ENCODE data around the gene MMAB.
A peak's percentile ranks its signal among the peaks of the same experiment; 100 is the strongest.

Gene MMAB

DNA sequence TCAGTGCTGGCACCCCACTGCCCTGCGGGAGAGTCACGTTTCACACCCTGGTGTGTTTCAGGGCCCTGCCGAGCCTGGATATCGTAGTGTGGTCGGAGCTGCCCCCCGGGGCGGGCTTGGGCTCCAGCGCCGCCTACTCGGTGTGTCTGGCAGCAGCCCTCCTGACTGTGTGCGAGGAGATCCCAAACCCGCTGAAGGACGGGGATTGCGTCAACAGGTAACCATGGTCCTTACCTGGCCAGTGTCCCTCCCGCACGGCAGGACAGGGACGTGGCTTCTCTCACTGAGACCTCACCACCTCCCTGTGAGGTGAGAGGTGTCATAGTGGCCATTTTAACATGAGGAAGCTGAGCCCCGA lies 8.0 kb upstream of the MMAB start:
- no peak overlapping the region for H2BK12ac ChIP-seq (ENCODE audit: low read length)
- H3K4me1 ChIP-seq (ENCODE audit: control insufficient read depth in 2 of 2, insufficient read depth in 1 of 2, low read depth in 1 of 2, low read length in 2 of 2): peaks cover 0 to 2% of the 10 kb centered on the region in 2 donors
- H3K9ac ChIP-seq (ENCODE audit: low read depth, low read length, poor library complexity): peak overlapping the region; percentile 72
- no peak overlapping the region for H3K4me3 ChIP-seq (ENCODE audit: low read length in 2 of 2)
- peak overlapping the region; percentile 28 for H3K14ac ChIP-seq (ENCODE audit: low read length)
- H3K27me3 ChIP-seq (ENCODE audit: control insufficient read depth in 3 of 3, insufficient read depth in 3 of 3, low read depth in 1 of 3, low read length in 3 of 3): no peaks in the 10 kb centered on the region
- no CpG with 5 or more reads among the region's 18 CpGs for WGBS, 2 donors (ENCODE audit: extremely low coverage in 2 of 2, insufficient read length in 2 of 2, insufficient replicate concordance in 1 of 2)
- H3K27ac ChIP-seq (replicated peaks; ENCODE audit: low read length): no peak overlapping the region
- no peak overlapping the region for H2AFZ ChIP-seq (ENCODE audit: low read length)
- no peaks in the 10 kb centered on the region for H3K9me3 ChIP-seq (replicated peaks in 1 of 2; ENCODE audit: control insufficient read depth in 2 of 2, insufficient read depth in 1 of 2, low read depth in 1 of 2, low read length in 2 of 2)
- no peak overlapping the region for H3K23ac ChIP-seq (ENCODE audit: low read depth, low read length, poor library complexity)
- no peak overlapping the region for H3K18ac ChIP-seq (ENCODE audit: low read length)
- H3K4ac ChIP-seq (ENCODE audit: low read length): no peak overlapping the region
- H4K91ac ChIP-seq (ENCODE audit: low read depth, low read length, poor library complexity): no peak overlapping the region
- DNase-seq (ENCODE audit: low spot score): no peak
- H4K8ac ChIP-seq (ENCODE audit: low read depth, low read length): no peak overlapping the region
- H3K79me1 ChIP-seq (ENCODE audit: low read depth, low read length): peaks cover 2% of the 10 kb centered on the region
- H2BK120ac ChIP-seq (ENCODE audit: low read depth, low read length): no peak overlapping the region
- H2BK15ac ChIP-seq (ENCODE audit: low read length): no peak overlapping the region
- H3K36me3 ChIP-seq (replicated peaks in 1 of 2; ENCODE audit: control insufficient read depth in 2 of 2, insufficient read depth in 2 of 2, low read length in 2 of 2): peaks cover 55 to 92% of the 10 kb centered on the region in 2 donors
- H3K4me2 ChIP-seq (ENCODE audit: insufficient read depth, low read length, poor library complexity, severe bottlenecking): no peak overlapping the region
- H2AK5ac ChIP-seq (ENCODE audit: low read depth, low read length): no peak overlapping the region
- no peak overlapping the region for H2BK5ac ChIP-seq (ENCODE audit: low read length)

DNA sequence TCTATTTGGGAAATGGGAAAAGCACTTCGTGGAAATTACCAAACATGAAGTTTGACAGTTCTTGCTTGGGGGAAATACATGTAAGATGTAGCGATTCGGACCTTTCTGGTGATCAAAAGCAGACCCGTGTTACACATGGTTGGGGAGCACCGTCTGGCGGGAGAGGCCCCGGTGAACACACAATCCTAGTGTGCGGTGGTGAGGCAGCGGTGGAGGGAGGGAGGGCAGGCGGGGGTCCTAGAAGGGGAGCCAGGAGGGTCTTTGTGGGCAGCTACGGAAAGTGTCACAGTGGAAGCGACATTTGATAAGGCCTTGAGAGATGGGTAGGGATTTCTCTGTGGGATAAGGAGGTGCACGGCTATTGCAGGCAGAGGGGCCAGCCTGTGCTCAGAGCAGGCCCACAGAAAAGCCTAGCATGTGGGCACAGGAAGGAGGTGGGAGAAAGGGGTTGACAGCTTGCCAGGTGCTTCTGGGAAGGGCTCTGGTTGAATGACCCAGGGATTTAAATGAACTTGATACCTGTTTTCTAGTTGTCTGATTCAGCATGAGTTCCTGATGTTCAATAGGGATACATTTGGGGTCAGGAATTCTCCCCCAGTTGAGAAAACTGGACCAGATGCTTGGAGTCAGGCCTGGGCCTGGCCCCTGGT lies 7.5 kb upstream of the MMAB start:
- Histone ChIP-seq H3K14ac (ENCODE audit: low read length) (no peak overlapping the region), H3K27me3 (ENCODE audit: control insufficient read depth in 3 of 3, insufficient read depth in 3 of 3, low read depth in 1 of 3, low read length in 3 of 3) (no peaks in the 10 kb centered on the region), H3K4me2 (ENCODE audit: insufficient read depth, low read length, poor library complexity, severe bottlenecking) (no peak overlapping the region), H3K27ac (replicated peaks; ENCODE audit: low read length) (no peak overlapping the region), H4K91ac (ENCODE audit: low read depth, low read length, poor library complexity) (no peak overlapping the region), H2AK5ac (ENCODE audit: low read depth, low read length) (no peak overlapping the region), H3K4ac (ENCODE audit: low read length) (no peak overlapping the region), H3K18ac (ENCODE audit: low read length) (no peak overlapping the region), H3K23ac (ENCODE audit: low read depth, low read length, poor library complexity) (no peak overlapping the region), H2BK12ac (ENCODE audit: low read length) (no peak overlapping the region), H3K4me1 (ENCODE audit: control insufficient read depth in 2 of 2, insufficient read depth in 1 of 2, low read depth in 1 of 2, low read length in 2 of 2) (no peaks in the 10 kb centered on the region), H2BK15ac (ENCODE audit: low read length) (no peak overlapping the region), H2BK5ac (ENCODE audit: low read length) (no peak overlapping the region), H4K8ac (ENCODE audit: low read depth, low read length) (no peak overlapping the region), H3K4me3 (ENCODE audit: low read length in 2 of 2) (no peak overlapping the region), H2AFZ (ENCODE audit: low read length) (no peak overlapping the region), H3K9ac (ENCODE audit: low read depth, low read length, poor library complexity) (no peak overlapping the region), H2BK120ac (ENCODE audit: low read depth, low read length) (no peak overlapping the region), H3K79me1 (ENCODE audit: low read depth, low read length) (peaks cover 2% of the 10 kb centered on the region), H3K9me3 (replicated peaks in 1 of 2; ENCODE audit: control insufficient read depth in 2 of 2, insufficient read depth in 1 of 2, low read depth in 1 of 2, low read length in 2 of 2) (no peaks in the 10 kb centered on the region), H3K36me3 (replicated peaks in 1 of 2; ENCODE audit: control insufficient read depth in 2 of 2, insufficient read depth in 2 of 2, low read length in 2 of 2) (peaks cover 57 to 93% of the 10 kb centered on the region in 2 donors)
- DNase-seq (ENCODE audit: low spot score): no peak
- WGBS, 2 donors (ENCODE audit: extremely low coverage in 2 of 2, insufficient read length in 2 of 2, insufficient replicate concordance in 1 of 2): no CpG with 5 or more reads among the region's 13 CpGs

DNA sequence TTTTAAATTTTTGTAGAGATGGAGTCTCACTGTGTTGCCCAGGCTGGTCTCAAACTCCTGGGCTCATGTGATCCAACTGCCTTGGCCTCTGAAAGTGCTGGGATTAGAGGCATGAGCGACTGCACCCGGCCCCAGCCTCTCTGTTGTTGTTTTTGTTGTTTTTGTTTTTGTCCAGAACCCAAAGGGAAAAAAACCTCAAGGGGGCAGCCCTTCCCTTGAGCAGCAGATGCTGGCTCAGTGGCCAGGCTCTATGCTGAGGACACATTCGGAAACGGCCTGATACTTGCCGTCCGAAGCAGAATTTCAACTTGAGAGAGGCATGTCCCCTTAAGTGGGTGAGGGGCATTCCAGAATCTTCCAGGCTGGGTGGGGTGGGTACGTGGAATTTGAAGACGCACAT lies 7.0 kb upstream of the MMAB start:
- H3K23ac ChIP-seq (ENCODE audit: low read depth, low read length, poor library complexity): no peak overlapping the region
- no peak overlapping the region for H2BK120ac ChIP-seq (ENCODE audit: low read depth, low read length)
- H4K91ac ChIP-seq (ENCODE audit: low read depth, low read length, poor library complexity): no peak overlapping the region
- peaks cover 2% of the 10 kb centered on the region for H3K79me1 ChIP-seq (ENCODE audit: low read depth, low read length)
- H3K4ac ChIP-seq (ENCODE audit: low read length): no peak overlapping the region
- no peak overlapping the region for H3K27ac ChIP-seq (replicated peaks; ENCODE audit: low read length)
- H3K18ac ChIP-seq (ENCODE audit: low read length): no peak overlapping the region
- no peak overlapping the region for H2BK5ac ChIP-seq (ENCODE audit: low read length)
- no peaks in the 10 kb centered on the region for H3K27me3 ChIP-seq (ENCODE audit: control insufficient read depth in 3 of 3, insufficient read depth in 3 of 3, low read depth in 1 of 3, low read length in 3 of 3)
- no peak overlapping the region for H2BK12ac ChIP-seq (ENCODE audit: low read length)
- DNase-seq (ENCODE audit: low spot score): no peak
- H2AK5ac ChIP-seq (ENCODE audit: low read depth, low read length): no peak overlapping the region
- H3K9ac ChIP-seq (ENCODE audit: low read depth, low read length, poor library complexity): no peak overlapping the region
- H3K36me3 ChIP-seq (replicated peaks in 1 of 2; ENCODE audit: control insufficient read depth in 2 of 2, insufficient read depth in 2 of 2, low read length in 2 of 2): peaks cover 60 to 94% of the 10 kb centered on the region in 2 donors
- H3K4me1 ChIP-seq (ENCODE audit: control insufficient read depth in 2 of 2, insufficient read depth in 1 of 2, low read depth in 1 of 2, low read length in 2 of 2): no peaks in the 10 kb centered on the region
- no peak overlapping the region for H3K4me3 ChIP-seq (ENCODE audit: low read length in 2 of 2)
- no peak overlapping the region for H4K8ac ChIP-seq (ENCODE audit: low read depth, low read length)
- no peaks in the 10 kb centered on the region for H3K9me3 ChIP-seq (replicated peaks in 1 of 2; ENCODE audit: control insufficient read depth in 2 of 2, insufficient read depth in 1 of 2, low read depth in 1 of 2, low read length in 2 of 2)
- no CpG with 5 or more reads among the region's 8 CpGs for WGBS, 2 donors (ENCODE audit: extremely low coverage in 2 of 2, insufficient read length in 2 of 2, insufficient replicate concordance in 1 of 2)
- H3K4me2 ChIP-seq (ENCODE audit: insufficient read depth, low read length, poor library complexity, severe bottlenecking): no peak overlapping the region
- H2BK15ac ChIP-seq (ENCODE audit: low read length): no peak overlapping the region
- no peak overlapping the region for H3K14ac ChIP-seq (ENCODE audit: low read length)
- no peak overlapping the region for H2AFZ ChIP-seq (ENCODE audit: low read length)

DNA sequence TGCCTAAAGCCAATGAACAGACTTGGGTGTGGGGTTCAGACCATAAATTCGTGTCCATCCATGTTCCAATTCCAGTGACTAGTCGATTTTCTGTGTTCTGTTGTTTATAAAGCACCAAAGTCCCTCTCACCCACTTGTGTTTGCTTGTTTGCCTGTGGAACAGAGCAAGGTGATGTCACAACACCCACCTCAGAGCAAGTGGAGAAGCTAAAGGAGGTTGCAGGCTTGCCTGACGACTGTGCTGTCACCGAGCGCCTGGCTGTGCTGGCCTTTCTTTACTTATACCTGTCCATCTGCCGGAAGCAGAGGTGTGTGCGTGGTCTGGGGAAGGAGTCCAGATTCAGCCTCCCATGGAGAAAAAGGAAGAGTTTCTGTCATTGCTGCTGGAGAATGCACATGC lies 6.3 kb upstream of the MMAB start:
- H3K18ac ChIP-seq (ENCODE audit: low read length): no peak overlapping the region
- H4K8ac ChIP-seq (ENCODE audit: low read depth, low read length): no peak overlapping the region
- H2BK15ac ChIP-seq (ENCODE audit: low read length): no peak overlapping the region
- peaks cover 2% of the 10 kb centered on the region for H3K79me1 ChIP-seq (ENCODE audit: low read depth, low read length)
- H2AFZ ChIP-seq (ENCODE audit: low read length): no peak overlapping the region
- peaks cover 2 to 3% of the 10 kb centered on the region in 2 donors for H3K4me1 ChIP-seq (ENCODE audit: control insufficient read depth in 2 of 2, insufficient read depth in 1 of 2, low read depth in 1 of 2, low read length in 2 of 2)
- H3K23ac ChIP-seq (ENCODE audit: low read depth, low read length, poor library complexity): no peak overlapping the region
- peaks cover 60 to 94% of the 10 kb centered on the region in 2 donors for H3K36me3 ChIP-seq (replicated peaks in 1 of 2; ENCODE audit: control insufficient read depth in 2 of 2, insufficient read depth in 2 of 2, low read length in 2 of 2)
- H3K4me3 ChIP-seq (ENCODE audit: low read length in 2 of 2): peak overlapping the region in 1 of 2 donors; percentile 54
- H2AK5ac ChIP-seq (ENCODE audit: low read depth, low read length): no peak overlapping the region
- no peak overlapping the region for H2BK120ac ChIP-seq (ENCODE audit: low read depth, low read length)
- no peak overlapping the region for H4K91ac ChIP-seq (ENCODE audit: low read depth, low read length, poor library complexity)
- no peaks in the 10 kb centered on the region for H3K9me3 ChIP-seq (replicated peaks in 1 of 2; ENCODE audit: control insufficient read depth in 2 of 2, insufficient read depth in 1 of 2, low read depth in 1 of 2, low read length in 2 of 2)
- no peak for DNase-seq (ENCODE audit: low spot score)
- H3K4me2 ChIP-seq (ENCODE audit: insufficient read depth, low read length, poor library complexity, severe bottlenecking): no peak overlapping the region
- WGBS, 2 donors (ENCODE audit: extremely low coverage in 2 of 2, insufficient read length in 2 of 2, insufficient replicate concordance in 1 of 2): no CpG with 5 or more reads among the region's 7 CpGs
- no peak overlapping the region for H3K4ac ChIP-seq (ENCODE audit: low read length)
- H3K14ac ChIP-seq (ENCODE audit: low read length): no peak overlapping the region
- no peak overlapping the region for H3K27ac ChIP-seq (replicated peaks; ENCODE audit: low read length)
- H3K27me3 ChIP-seq (ENCODE audit: control insufficient read depth in 3 of 3, insufficient read depth in 3 of 3, low read depth in 1 of 3, low read length in 3 of 3): no peaks in the 10 kb centered on the region
- H2BK5ac ChIP-seq (ENCODE audit: low read length): no peak overlapping the region
- no peak overlapping the region for H3K9ac ChIP-seq (ENCODE audit: low read depth, low read length, poor library complexity)
- H2BK12ac ChIP-seq (ENCODE audit: low read length): no peak overlapping the region
